ENCODE data around the gene MYO3B. TPM values are rescaled to one million over a fixed set of nuclear protein-coding genes. Genes with fewer than 3 reads are reported as not detected.

MYO3B gene
- polyA plus RNA-seq, 1 of the 3 experiments (the other 2 are of a cell fraction) = not detected

DNA sequence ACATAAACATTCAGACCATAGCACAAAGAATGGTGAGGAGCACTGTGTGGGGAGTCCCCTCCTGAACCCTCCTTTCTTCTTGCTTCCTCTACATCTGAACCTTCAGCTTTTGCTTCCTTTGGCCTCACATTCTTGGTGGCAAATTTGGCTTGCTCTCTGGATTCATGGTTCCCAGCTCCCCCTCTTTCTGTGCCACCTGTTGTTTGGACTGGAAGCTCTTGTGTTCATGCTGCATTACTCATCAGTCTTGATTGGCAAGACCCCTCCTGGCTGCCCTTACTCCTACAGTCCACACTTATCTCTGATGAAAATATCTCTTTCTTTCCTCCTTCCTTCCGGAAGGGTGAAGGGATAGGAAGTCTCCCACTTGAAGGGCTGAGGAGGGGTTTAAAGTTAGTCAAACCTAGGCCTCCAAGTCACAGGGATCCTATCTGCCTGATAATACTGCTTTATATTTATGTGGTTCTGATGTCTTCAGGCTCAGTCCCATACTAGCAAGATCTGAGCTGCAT lies 70.0 kb downstream of the MYO3B start (continued):
- TF ChIP-seq, protein P1, sequence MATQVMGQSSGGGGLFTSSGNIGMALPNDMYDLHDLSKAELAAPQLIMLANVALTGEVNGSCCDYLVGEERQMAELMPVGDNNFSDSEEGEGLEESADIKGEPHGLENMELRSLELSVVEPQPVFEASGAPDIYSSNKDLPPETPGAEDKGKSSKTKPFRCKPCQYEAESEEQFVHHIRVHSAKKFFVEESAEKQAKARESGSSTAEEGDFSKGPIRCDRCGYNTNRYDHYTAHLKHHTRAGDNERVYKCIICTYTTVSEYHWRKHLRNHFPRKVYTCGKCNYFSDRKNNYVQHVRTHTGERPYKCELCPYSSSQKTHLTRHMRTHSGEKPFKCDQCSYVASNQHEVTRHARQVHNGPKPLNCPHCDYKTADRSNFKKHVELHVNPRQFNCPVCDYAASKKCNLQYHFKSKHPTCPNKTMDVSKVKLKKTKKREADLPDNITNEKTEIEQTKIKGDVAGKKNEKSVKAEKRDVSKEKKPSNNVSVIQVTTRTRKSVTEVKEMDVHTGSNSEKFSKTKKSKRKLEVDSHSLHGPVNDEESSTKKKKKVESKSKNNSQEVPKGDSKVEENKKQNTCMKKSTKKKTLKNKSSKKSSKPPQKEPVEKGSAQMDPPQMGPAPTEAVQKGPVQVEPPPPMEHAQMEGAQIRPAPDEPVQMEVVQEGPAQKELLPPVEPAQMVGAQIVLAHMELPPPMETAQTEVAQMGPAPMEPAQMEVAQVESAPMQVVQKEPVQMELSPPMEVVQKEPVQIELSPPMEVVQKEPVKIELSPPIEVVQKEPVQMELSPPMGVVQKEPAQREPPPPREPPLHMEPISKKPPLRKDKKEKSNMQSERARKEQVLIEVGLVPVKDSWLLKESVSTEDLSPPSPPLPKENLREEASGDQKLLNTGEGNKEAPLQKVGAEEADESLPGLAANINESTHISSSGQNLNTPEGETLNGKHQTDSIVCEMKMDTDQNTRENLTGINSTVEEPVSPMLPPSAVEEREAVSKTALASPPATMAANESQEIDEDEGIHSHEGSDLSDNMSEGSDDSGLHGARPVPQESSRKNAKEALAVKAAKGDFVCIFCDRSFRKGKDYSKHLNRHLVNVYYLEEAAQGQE (IDR thresholded peaks at IDR 0.05; ENCODE audit: low read depth, low read length) = no peak
- TF ChIP-seq SMC3 (IDR thresholded peaks at IDR 0.05; ENCODE audit: low read depth, low read length) = no peak
- no peak for TF ChIP-seq EP300 (IDR thresholded peaks at IDR 0.05; ENCODE audit: borderline replicate concordance in 1 of 2, low read depth in 1 of 2, low read length in 1 of 2)
- no peak for TF ChIP-seq EZH2phosphoT487 (IDR thresholded peaks at IDR 0.05; ENCODE audit: borderline replicate concordance, low read depth)
- no peak for TF ChIP-seq TCF12 (IDR thresholded peaks at IDR 0.05)
- no peak for TF ChIP-seq FOXM1 (IDR thresholded peaks at IDR 0.05; ENCODE audit: low read depth)
- no peak for TF ChIP-seq MEF2A (IDR thresholded peaks at IDR 0.05; ENCODE audit: borderline replicate concordance, low read depth)
- TF ChIP-seq YY1 (IDR thresholded peaks at IDR 0.05; ENCODE audit: low read depth) = no peak
- TF ChIP-seq FOXJ3 (CRISPR knock-in tag; IDR thresholded peaks at IDR 0.05) = no peak

DNA sequence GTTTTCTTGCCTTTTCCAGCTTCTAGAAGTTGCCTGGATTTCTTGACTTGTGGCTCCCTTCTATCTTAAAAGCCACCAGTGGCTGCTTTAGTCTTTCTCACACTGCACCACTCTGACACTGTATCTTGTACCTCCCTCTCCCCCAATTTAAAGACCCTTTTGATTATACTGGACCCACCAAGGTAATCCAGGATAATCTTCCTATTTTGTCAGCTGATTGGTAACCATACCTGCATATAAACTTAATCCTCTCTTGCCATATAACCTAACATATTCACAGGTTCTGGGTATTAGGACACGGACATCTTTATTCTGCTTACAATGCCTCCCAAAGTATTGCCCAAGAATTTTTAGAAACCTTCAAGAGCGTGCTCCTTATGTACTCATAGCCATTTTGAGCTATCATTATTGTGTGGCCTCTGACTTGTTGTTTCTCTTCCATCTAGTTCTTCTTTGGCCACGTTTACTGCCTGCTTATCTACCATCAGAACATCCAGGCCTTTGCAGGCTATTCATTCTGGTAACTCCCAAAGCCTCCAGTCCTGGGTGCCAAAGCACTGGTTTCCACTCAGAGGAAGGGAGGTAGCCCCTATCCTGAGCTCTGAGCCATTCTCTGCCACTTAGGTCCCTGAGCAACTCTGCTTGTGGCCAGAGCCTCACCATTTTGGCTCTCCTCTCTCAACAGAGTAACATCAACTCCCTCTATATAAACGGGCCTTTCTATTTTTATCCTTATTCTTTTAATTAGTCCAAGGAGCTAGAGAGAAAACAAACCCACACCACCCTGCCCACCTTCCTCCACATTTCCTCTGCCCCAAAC lies 70.8 kb downstream of the MYO3B start:
- TF ChIP-seq NRF1 (IDR thresholded peaks at IDR 0.05; ENCODE audit: low read depth, low read length) (no peak), SMC3 (IDR thresholded peaks at IDR 0.05; ENCODE audit: low read depth, low read length) (no peak), NFIC (IDR thresholded peaks at IDR 0.05; ENCODE audit: borderline replicate concordance) (no peak), MXI1 (IDR thresholded peaks at IDR 0.05; ENCODE audit: low read depth, low read length) (no peak), EZH2phosphoT487 (IDR thresholded peaks at IDR 0.05; ENCODE audit: borderline replicate concordance, low read depth) (no peak), MEF2A (IDR thresholded peaks at IDR 0.05; ENCODE audit: borderline replicate concordance, low read depth) (no peak), GABPA (IDR thresholded peaks at IDR 0.05; ENCODE audit: low read depth) (no peak), JUND (IDR thresholded peaks at IDR 0.05) (no peak), TAF1 (IDR thresholded peaks at IDR 0.05; ENCODE audit: borderline replicate concordance, low read depth, low read length) (no peak), EP300 (IDR thresholded peaks at IDR 0.05; ENCODE audit: borderline replicate concordance in 1 of 2, low read depth in 1 of 2, low read length in 1 of 2) (no peak), FOXJ3 (CRISPR knock-in tag; IDR thresholded peaks at IDR 0.05) (no peak), RAD21 (IDR thresholded peaks at IDR 0.05; ENCODE audit: low read length) (no peak), FOSL2 (IDR thresholded peaks at IDR 0.05; ENCODE audit: borderline replicate concordance, low read depth) (no peak), RFX5 (IDR thresholded peaks at IDR 0.05; ENCODE audit: low read length) (no peak)
- TF ChIP-seq, protein P2, sequence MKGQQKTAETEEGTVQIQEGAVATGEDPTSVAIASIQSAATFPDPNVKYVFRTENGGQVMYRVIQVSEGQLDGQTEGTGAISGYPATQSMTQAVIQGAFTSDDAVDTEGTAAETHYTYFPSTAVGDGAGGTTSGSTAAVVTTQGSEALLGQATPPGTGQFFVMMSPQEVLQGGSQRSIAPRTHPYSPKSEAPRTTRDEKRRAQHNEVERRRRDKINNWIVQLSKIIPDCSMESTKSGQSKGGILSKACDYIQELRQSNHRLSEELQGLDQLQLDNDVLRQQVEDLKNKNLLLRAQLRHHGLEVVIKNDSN (IDR thresholded peaks at IDR 0.05; ENCODE audit: borderline replicate concordance, low read depth) = no peak
- TF ChIP-seq, protein P3, sequence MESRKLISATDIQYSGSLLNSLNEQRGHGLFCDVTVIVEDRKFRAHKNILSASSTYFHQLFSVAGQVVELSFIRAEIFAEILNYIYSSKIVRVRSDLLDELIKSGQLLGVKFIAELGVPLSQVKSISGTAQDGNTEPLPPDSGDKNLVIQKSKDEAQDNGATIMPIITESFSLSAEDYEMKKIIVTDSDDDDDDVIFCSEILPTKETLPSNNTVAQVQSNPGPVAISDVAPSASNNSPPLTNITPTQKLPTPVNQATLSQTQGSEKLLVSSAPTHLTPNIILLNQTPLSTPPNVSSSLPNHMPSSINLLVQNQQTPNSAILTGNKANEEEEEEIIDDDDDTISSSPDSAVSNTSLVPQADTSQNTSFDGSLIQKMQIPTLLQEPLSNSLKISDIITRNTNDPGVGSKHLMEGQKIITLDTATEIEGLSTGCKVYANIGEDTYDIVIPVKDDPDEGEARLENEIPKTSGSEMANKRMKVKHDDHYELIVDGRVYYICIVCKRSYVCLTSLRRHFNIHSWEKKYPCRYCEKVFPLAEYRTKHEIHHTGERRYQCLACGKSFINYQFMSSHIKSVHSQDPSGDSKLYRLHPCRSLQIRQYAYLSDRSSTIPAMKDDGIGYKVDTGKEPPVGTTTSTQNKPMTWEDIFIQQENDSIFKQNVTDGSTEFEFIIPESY (IDR thresholded peaks at IDR 0.05; ENCODE audit: borderline replicate concordance, low read depth) = no peak
- TF ChIP-seq, protein P4, sequence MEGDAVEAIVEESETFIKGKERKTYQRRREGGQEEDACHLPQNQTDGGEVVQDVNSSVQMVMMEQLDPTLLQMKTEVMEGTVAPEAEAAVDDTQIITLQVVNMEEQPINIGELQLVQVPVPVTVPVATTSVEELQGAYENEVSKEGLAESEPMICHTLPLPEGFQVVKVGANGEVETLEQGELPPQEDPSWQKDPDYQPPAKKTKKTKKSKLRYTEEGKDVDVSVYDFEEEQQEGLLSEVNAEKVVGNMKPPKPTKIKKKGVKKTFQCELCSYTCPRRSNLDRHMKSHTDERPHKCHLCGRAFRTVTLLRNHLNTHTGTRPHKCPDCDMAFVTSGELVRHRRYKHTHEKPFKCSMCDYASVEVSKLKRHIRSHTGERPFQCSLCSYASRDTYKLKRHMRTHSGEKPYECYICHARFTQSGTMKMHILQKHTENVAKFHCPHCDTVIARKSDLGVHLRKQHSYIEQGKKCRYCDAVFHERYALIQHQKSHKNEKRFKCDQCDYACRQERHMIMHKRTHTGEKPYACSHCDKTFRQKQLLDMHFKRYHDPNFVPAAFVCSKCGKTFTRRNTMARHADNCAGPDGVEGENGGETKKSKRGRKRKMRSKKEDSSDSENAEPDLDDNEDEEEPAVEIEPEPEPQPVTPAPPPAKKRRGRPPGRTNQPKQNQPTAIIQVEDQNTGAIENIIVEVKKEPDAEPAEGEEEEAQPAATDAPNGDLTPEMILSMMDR (IDR thresholded peaks at IDR 0.05) = no peak
- WGBS (ENCODE audit: low lambda C conversion rate) = 22% methylated on average over 4 of the region's 4 CpGs
- Histone ChIP-seq H3K9ac (no peak overlapping the region), H3K9me3 (no peaks in the 10 kb centered on the region), H3K4me1 (ENCODE audit: control insufficient read depth in 1 of 2, insufficient read depth in 2 of 2, low read depth in 1 of 2, low read length in 1 of 2) (no peaks in the 10 kb centered on the region), H3K4me2 (no peak overlapping the region), H3K4me3 (ENCODE audit: low read depth in 2 of 2, low read length in 1 of 2) (no peak overlapping the region), H3K36me3 (replicated peaks in 1 of 2; ENCODE audit: control insufficient read depth in 1 of 2, insufficient read depth in 2 of 2, low read length in 1 of 2) (no peaks in the 10 kb centered on the region), H3K27me3 (ENCODE audit: insufficient read depth) (no peaks in the 10 kb centered on the region; the same call in 1 of the 2 replicates), H3K9me2 (no peaks in the 10 kb centered on the region), H3K79me2 (ENCODE audit: insufficient read depth) (no peaks in the 10 kb centered on the region), H3K27ac (ENCODE audit: low read depth in 2 of 2, low read length in 1 of 2) (no peak overlapping the region), H2AFZ (ENCODE audit: low read depth) (no peak overlapping the region), H3F3A (replicated peaks; ENCODE audit: insufficient read depth) (no peaks in the 10 kb centered on the region), H4K20me1 (ENCODE audit: insufficient read depth) (no peaks in the 10 kb centered on the region)
- CTCF ChIA-PET = interaction anchor here (0.6 to 5.2 kb wide), 3 partner anchors 12 to 76 kb away, joined by 3 to 32 read pairs (median 5); no protein-coding TSS in a partner anchor
- DNase-seq = no peak
- POLR2A ChIA-PET = no interaction called here

Data from SK-N-SH (cell line).